Measurements from ENCODE around the gene CHST8. TPM values are rescaled to one million over a fixed set of nuclear protein-coding genes. Genes with fewer than 3 reads are reported as not detected.

CHST8 gene
- total RNA-seq, 2 donors from 2014 or later, result not detected

GRCh38 chr19:33705860-33706259 is 84.1 kb downstream of the CHST8 start:
- Mint-ChIP-seq H3K36me3 (no peaks in the 10 kb centered on the region), H3K9me3 (peaks cover 0 to 7% of the 10 kb centered on the region in 2 donors), H3K27ac (no peak overlapping the region)
- DNase-seq (ENCODE audit: low spot score in 2 of 2), result no peak
- ATAC-seq, result no peak

GRCh38 chr19:33706631-33707030 is 84.9 kb downstream of the CHST8 start:
- Mint-ChIP-seq H3K27ac (no peak overlapping the region), H3K36me3 (no peaks in the 10 kb centered on the region), H3K9me3 (peaks cover 0 to 7% of the 10 kb centered on the region in 2 donors)
- no peak for ATAC-seq
- no peak for DNase-seq (ENCODE audit: low spot score in 2 of 2)

GRCh38 chr19:33712268-33712667 is 90.5 kb downstream of the CHST8 start:
- no peak for DNase-seq (ENCODE audit: low spot score in 2 of 2)
- ATAC-seq, result no peak
- Mint-ChIP-seq H3K9me3 (peaks cover 22 to 24% of the 10 kb centered on the region in 2 donors), H3K36me3 (peaks cover 0 to 9% of the 10 kb centered on the region in 2 donors), H3K27ac (no peak overlapping the region)

GRCh38 chr19:33713194-33713593 is 91.4 kb downstream of the CHST8 start:
- peaks cover 0 to 9% of the 10 kb centered on the region in 2 donors for H3K36me3 Mint-ChIP-seq
- no peak overlapping the region for H3K27ac Mint-ChIP-seq
- peaks cover 22 to 24% of the 10 kb centered on the region in 2 donors for H3K9me3 Mint-ChIP-seq
- ATAC-seq (no peak), DNase-seq (ENCODE audit: low spot score in 2 of 2) (no peak)

- no peak for ATAC-seq
- DNase-seq (ENCODE audit: low spot score in 2 of 2), result no peak
- peaks cover 22 to 24% of the 10 kb centered on the region in 2 donors for H3K9me3 Mint-ChIP-seq
- peaks cover 0 to 9% of the 10 kb centered on the region in 2 donors for H3K36me3 Mint-ChIP-seq
- H3K27ac Mint-ChIP-seq, result no peak overlapping the region
Observed at GRCh38 chr19:33714149-33714548, 92.4 kb downstream of the CHST8 start.

GRCh38 chr19:33715462-33715861 is 93.7 kb downstream of the CHST8 start:
- DNase-seq (ENCODE audit: low spot score in 2 of 2), result no peak
- peaks cover 0 to 9% of the 10 kb centered on the region in 2 donors for H3K36me3 Mint-ChIP-seq
- no peak overlapping the region for H3K27ac Mint-ChIP-seq
- peaks cover 15 to 24% of the 10 kb centered on the region in 2 donors for H3K9me3 Mint-ChIP-seq
- ATAC-seq, result no peak

- H3K27ac Mint-ChIP-seq, result no peak overlapping the region
- no peak for DNase-seq (ENCODE audit: low spot score in 2 of 2)
- ATAC-seq, result no peak
- peaks cover 0 to 9% of the 10 kb centered on the region in 2 donors for H3K36me3 Mint-ChIP-seq
- peaks cover 15 to 20% of the 10 kb centered on the region in 2 donors for H3K9me3 Mint-ChIP-seq
Observed at GRCh38 chr19:33717878-33718277, 96.1 kb downstream of the CHST8 start.

GRCh38 chr19:33718651-33719254 is 97.0 kb downstream of the CHST8 start:
- ATAC-seq (no peak), DNase-seq (ENCODE audit: low spot score in 2 of 2) (no peak)
- Mint-ChIP-seq H3K9me3 (peaks cover 15 to 19% of the 10 kb centered on the region in 2 donors), H3K27ac (peak overlapping the region in 1 of 2 donors; percentile 37), H3K36me3 (peaks cover 0 to 9% of the 10 kb centered on the region in 2 donors)

- peaks cover 15 to 18% of the 10 kb centered on the region in 2 donors for H3K9me3 Mint-ChIP-seq
- ATAC-seq, result no peak
- DNase-seq (ENCODE audit: low spot score in 2 of 2), result no peak
- H3K27ac Mint-ChIP-seq, result no peak overlapping the region
- peaks cover 0 to 9% of the 10 kb centered on the region in 2 donors for H3K36me3 Mint-ChIP-seq
Observed at GRCh38 chr19:33719366-33720154, 97.8 kb downstream of the CHST8 start.

- ATAC-seq (no peak), DNase-seq (ENCODE audit: low spot score in 2 of 2) (no peak)
- H3K9me3 Mint-ChIP-seq, result peaks cover 10 to 12% of the 10 kb centered on the region in 2 donors
- H3K27ac Mint-ChIP-seq, result no peak overlapping the region
- H3K36me3 Mint-ChIP-seq, result peaks cover 0 to 9% of the 10 kb centered on the region in 2 donors
Observed at GRCh38 chr19:33720155-33720493, 98.4 kb downstream of the CHST8 start.

- Mint-ChIP-seq H3K27ac (no peak overlapping the region), H3K36me3 (peaks cover 0 to 5% of the 10 kb centered on the region in 2 donors), H3K9me3 (peaks cover 4% of the 10 kb centered on the region in 2 donors)
- no peak for DNase-seq (ENCODE audit: low spot score in 2 of 2)
- ATAC-seq, result no peak
Observed at GRCh38 chr19:33720691-33721682, 99.2 kb downstream of the CHST8 start.

GRCh38 chr19:33721735-33722297 is 100.1 kb downstream of the CHST8 start:
- Mint-ChIP-seq H3K27ac (no peak overlapping the region), H3K36me3 (no peaks in the 10 kb centered on the region), H3K9me3 (no peaks in the 10 kb centered on the region)
- no peak for ATAC-seq
- DNase-seq (ENCODE audit: low spot score in 2 of 2), result no peak

- H3K9me3 Mint-ChIP-seq, result no peaks in the 10 kb centered on the region
- no peaks in the 10 kb centered on the region for H3K36me3 Mint-ChIP-seq
- ATAC-seq (no peak), DNase-seq (ENCODE audit: low spot score in 2 of 2) (no peak)
- H3K27ac Mint-ChIP-seq, result no peak overlapping the region
Observed at GRCh38 chr19:33722456-33723239, 100.9 kb downstream of the CHST8 start.

GRCh38 chr19:33723512-33723911 is 101.8 kb downstream of the CHST8 start:
- DNase-seq (ENCODE audit: low spot score in 2 of 2) (no peak), ATAC-seq (no peak)
- H3K27ac Mint-ChIP-seq, result no peak overlapping the region
- H3K36me3 Mint-ChIP-seq, result no peaks in the 10 kb centered on the region
- no peaks in the 10 kb centered on the region for H3K9me3 Mint-ChIP-seq

GRCh38 chr19:33724021-33724720 is 102.4 kb downstream of the CHST8 start:
- no peaks in the 10 kb centered on the region for H3K36me3 Mint-ChIP-seq
- DNase-seq (ENCODE audit: low spot score in 2 of 2) (no peak), ATAC-seq (no peak)

More at GRCh38 chr19:33724021-33724720, 102.4 kb downstream of the CHST8 start:
- H3K9me3 Mint-ChIP-seq, result no peaks in the 10 kb centered on the region
- no peak overlapping the region for H3K27ac Mint-ChIP-seq
